ENCODE results near the gene GIPC2. TPM values are rescaled to one million over a fixed set of nuclear protein-coding genes. Genes with fewer than 3 reads are reported as not detected.

Gene GIPC2
- total and polyA plus RNA-seq, 10 of the 15 experiments (the other 5 are each of a cell fraction or from before 2014, with no cell fraction given): 0.03 to 0.23 (median 0.06) TPM; not detected in 2

DNA sequence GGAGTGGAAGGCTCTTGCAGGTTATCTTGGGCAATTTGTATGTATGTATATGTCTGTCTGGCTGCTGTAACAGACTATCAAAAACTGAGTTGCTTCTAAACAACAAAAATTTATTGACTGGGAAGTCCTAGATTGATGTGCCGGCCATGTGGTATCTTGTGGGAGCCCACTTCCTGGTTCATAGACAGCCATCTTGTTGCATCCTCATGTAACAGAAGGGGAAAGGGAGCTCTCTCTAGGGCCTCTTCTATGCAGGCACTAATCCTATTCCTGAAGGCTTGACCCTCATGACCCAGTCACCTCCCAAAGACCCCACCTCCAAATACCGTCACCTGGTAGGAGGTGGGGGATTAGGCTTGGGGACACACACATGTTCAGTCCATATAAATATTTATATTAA lies 9.2 kb downstream of the GIPC2 start:
- Histone ChIP-seq H3K79me2 (ENCODE audit: control insufficient read depth, insufficient read depth, low read length) (no peaks in the 10 kb centered on the region), H3K4me2 (ENCODE audit: control insufficient read depth, insufficient read depth) (no peak overlapping the region), H2AFZ (ENCODE audit: control insufficient read depth, low read depth, low read length) (peak overlapping the region; percentile 39), H3K9ac (ENCODE audit: control insufficient read depth, insufficient read depth, low read length) (no peak overlapping the region), H3K9me3 (replicated peaks; ENCODE audit: control insufficient read depth, insufficient read depth, low read length) (no peaks in the 10 kb centered on the region; the same call in 2 of the 3 replicates), H3K27me3 (replicated peaks in 1 of 2; ENCODE audit: control insufficient read depth in 2 of 2, insufficient read depth in 2 of 2, low read length in 1 of 2) (no peaks in the 10 kb centered on the region; a peak in 1 of 4 replicates), H3K36me3 (ENCODE audit: control insufficient read depth in 2 of 2, insufficient read depth in 2 of 2, low read length in 1 of 2) (no peaks in the 10 kb centered on the region), H4K20me1 (ENCODE audit: control insufficient read depth, insufficient read depth) (no peaks in the 10 kb centered on the region), H3K4me3 (no peak overlapping the region), H3K4me1 (ENCODE audit: control insufficient read depth, insufficient read depth, low read length) (no peaks in the 10 kb centered on the region), H3K27ac (ENCODE audit: control insufficient read depth, insufficient read depth) (no peak overlapping the region)
- no peak for ATAC-seq
- CTCF ChIA-PET: interaction anchor here (1.0 kb wide), 1 partner anchor 59 kb away, joined by 6 read pairs; no protein-coding TSS in a partner anchor
- SMC1A ChIA-PET (ENCODE audit: uncharacterized antibody, unreplicated experiment): interaction anchor here (1.3 kb wide), 1 partner anchor 17 kb away, joined by 3 read pairs; no protein-coding TSS in a partner anchor
- TF ChIP-seq CBFB (IDR thresholded peaks at IDR 0.05; ENCODE audit: low read depth): no peak
- no peak for TF ChIP-seq ZNF217 (IDR thresholded peaks at IDR 0.05)
- no peak for TF ChIP-seq ZZZ3 (IDR thresholded peaks at IDR 0.05; ENCODE audit: control insufficient read depth, insufficient read length, low read depth)
- TF ChIP-seq, protein P1, sequence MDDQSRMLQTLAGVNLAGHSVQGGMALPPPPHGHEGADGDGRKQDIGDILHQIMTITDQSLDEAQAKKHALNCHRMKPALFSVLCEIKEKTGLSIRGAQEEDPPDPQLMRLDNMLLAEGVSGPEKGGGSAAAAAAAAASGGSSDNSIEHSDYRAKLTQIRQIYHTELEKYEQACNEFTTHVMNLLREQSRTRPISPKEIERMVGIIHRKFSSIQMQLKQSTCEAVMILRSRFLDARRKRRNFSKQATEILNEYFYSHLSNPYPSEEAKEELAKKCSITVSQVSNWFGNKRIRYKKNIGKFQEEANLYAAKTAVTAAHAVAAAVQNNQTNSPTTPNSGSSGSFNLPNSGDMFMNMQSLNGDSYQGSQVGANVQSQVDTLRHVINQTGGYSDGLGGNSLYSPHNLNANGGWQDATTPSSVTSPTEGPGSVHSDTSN (IDR thresholded peaks at IDR 0.05; ENCODE audit: insufficient replicate concordance, low read depth, low read length): no peak
- TF ChIP-seq, protein P2, sequence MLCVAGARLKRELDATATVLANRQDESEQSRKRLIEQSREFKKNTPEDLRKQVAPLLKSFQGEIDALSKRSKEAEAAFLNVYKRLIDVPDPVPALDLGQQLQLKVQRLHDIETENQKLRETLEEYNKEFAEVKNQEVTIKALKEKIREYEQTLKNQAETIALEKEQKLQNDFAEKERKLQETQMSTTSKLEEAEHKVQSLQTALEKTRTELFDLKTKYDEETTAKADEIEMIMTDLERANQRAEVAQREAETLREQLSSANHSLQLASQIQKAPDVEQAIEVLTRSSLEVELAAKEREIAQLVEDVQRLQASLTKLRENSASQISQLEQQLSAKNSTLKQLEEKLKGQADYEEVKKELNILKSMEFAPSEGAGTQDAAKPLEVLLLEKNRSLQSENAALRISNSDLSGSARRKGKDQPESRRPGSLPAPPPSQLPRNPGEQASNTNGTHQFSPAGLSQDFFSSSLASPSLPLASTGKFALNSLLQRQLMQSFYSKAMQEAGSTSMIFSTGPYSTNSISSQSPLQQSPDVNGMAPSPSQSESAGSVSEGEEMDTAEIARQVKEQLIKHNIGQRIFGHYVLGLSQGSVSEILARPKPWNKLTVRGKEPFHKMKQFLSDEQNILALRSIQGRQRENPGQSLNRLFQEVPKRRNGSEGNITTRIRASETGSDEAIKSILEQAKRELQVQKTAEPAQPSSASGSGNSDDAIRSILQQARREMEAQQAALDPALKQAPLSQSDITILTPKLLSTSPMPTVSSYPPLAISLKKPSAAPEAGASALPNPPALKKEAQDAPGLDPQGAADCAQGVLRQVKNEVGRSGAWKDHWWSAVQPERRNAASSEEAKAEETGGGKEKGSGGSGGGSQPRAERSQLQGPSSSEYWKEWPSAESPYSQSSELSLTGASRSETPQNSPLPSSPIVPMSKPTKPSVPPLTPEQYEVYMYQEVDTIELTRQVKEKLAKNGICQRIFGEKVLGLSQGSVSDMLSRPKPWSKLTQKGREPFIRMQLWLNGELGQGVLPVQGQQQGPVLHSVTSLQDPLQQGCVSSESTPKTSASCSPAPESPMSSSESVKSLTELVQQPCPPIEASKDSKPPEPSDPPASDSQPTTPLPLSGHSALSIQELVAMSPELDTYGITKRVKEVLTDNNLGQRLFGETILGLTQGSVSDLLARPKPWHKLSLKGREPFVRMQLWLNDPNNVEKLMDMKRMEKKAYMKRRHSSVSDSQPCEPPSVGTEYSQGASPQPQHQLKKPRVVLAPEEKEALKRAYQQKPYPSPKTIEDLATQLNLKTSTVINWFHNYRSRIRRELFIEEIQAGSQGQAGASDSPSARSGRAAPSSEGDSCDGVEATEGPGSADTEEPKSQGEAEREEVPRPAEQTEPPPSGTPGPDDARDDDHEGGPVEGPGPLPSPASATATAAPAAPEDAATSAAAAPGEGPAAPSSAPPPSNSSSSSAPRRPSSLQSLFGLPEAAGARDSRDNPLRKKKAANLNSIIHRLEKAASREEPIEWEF (IDR thresholded peaks at IDR 0.05; ENCODE audit: insufficient replicate concordance, low read depth, low read length): no peak
- no peak for TF ChIP-seq SIX5 (IDR thresholded peaks at IDR 0.05; ENCODE audit: low read depth, low read length, severe bottlenecking)
- TF ChIP-seq TAF1 (IDR thresholded peaks at IDR 0.05; ENCODE audit: borderline replicate concordance, low read depth, low read length): no peak
- TF ChIP-seq SMARCA5 (IDR thresholded peaks at IDR 0.05): no peak
- TF ChIP-seq EED (IDR thresholded peaks at IDR 0.05; ENCODE audit: low read depth): no peak
- no peak for TF ChIP-seq RFX5 (IDR thresholded peaks at IDR 0.05; ENCODE audit: low read depth, low read length)
- TF ChIP-seq TARDBP (IDR thresholded peaks at IDR 0.05; ENCODE audit: borderline replicate concordance): no peak
- TF ChIP-seq, protein P3, sequence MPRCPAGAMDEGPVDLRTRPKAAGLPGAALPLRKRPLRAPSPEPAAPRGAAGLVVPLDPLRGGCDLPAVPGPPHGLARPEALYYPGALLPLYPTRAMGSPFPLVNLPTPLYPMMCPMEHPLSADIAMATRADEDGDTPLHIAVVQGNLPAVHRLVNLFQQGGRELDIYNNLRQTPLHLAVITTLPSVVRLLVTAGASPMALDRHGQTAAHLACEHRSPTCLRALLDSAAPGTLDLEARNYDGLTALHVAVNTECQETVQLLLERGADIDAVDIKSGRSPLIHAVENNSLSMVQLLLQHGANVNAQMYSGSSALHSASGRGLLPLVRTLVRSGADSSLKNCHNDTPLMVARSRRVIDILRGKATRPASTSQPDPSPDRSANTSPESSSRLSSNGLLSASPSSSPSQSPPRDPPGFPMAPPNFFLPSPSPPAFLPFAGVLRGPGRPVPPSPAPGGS (IDR thresholded peaks at IDR 0.05; ENCODE audit: borderline replicate concordance, insufficient read depth, low read depth, low read length, poor library complexity, severe bottlenecking): no peak
- TF ChIP-seq SREBF2 (IDR thresholded peaks at IDR 0.05; ENCODE audit: low read length): no peak
- TF ChIP-seq BHLHE40 (IDR thresholded peaks at IDR 0.05; ENCODE audit: borderline replicate concordance in 1 of 2, low read depth in 2 of 2, low read length in 1 of 2): no peak
- TF ChIP-seq YY1 (IDR thresholded peaks at IDR 0.05; ENCODE audit: low read depth, low read length): no peak
- TF ChIP-seq POLR2AphosphoS5 (IDR thresholded peaks at IDR 0.05; ENCODE audit: low read length): no peak
- no peak for TF ChIP-seq IRF4 (IDR thresholded peaks at IDR 0.05; ENCODE audit: low read depth, low read length)
- TF ChIP-seq STAT1 (conservative IDR thresholded peaks at IDR 0.05): no peak
- TF ChIP-seq RCOR1 (conservative IDR thresholded peaks at IDR 0.05; ENCODE audit: low read depth, low read length): no peak
- POLR2A ChIA-PET: interaction anchor here (0.8 kb wide), 1 partner anchor 13 kb away, joined by 3 read pairs; no protein-coding TSS in a partner anchor
- FAIRE-seq: no peak
- RAD21 ChIA-PET (ENCODE audit: unreplicated experiment): no interaction called here
- intact Hi-C loops (cut with micrococcal nuclease; ENCODE audit: unreplicated experiment): loop anchor here (5.0 kb wide), 1 partner anchor 33 kb away; no protein-coding TSS in a partner anchor
- in situ Hi-C loops (cut with MboI): no loop called here
- BruUV-seq (replicated peaks): no TSS peak
- no peak for DNase-seq (ENCODE audit: low read depth, low spot score)
- WGBS (ENCODE audit: insufficient coverage, insufficient replicate concordance, low lambda C conversion rate, missing lambda C conversion rate): 32% methylated on average over 2 of the region's 2 CpGs

Data from GM12878 (cell line).